Mononuclear cell (primary cell): ENCODE measurements around the gene MAD1L1. TPM values are rescaled to one million over a fixed set of nuclear protein-coding genes. Genes with fewer than 3 reads are reported as not detected.
"Not testable (repeated sequence)": the region's sequence is repeated elsewhere in the genome, so short reads cannot be mapped to it uniquely, and the experiment has no call there.

Experiments used
- H3K27me3 ChIP-seq: 2 replicates; pipeline ENCODE4 v1.6.0; 2011; ENCODE audit warnings: low read length, control low read depth; ENCODE audit not compliant: insufficient read depth
- H3K4me1 ChIP-seq: 2 replicates; pipeline ENCODE4 v1.5.1; 2011; ENCODE audit warnings: mild to moderate bottlenecking, low read length, control low read depth; ENCODE audit not compliant: insufficient read depth
- H3K4me3 ChIP-seq: 2 replicates; pipeline ENCODE4 v1.5.1; 2011; ENCODE audit warnings: mild to moderate bottlenecking, low read length, moderate library complexity
- H3K9me3 ChIP-seq: 2 replicates; pipeline ENCODE4 v1.5.1; 2011; ENCODE audit warnings: low read depth, mild to moderate bottlenecking, control low read depth, low read length
- total RNA-seq: library from RNA; depleted of rRNA; stranded (reverse); fragments of >200 nt; gene quantifications from one replicate; pipeline ENCODE4 v1.2.3, GENCODE V29; 2012

MAD1L1 gene
- total RNA-seq, 1 donor: 74.2 TPM

DNA sequence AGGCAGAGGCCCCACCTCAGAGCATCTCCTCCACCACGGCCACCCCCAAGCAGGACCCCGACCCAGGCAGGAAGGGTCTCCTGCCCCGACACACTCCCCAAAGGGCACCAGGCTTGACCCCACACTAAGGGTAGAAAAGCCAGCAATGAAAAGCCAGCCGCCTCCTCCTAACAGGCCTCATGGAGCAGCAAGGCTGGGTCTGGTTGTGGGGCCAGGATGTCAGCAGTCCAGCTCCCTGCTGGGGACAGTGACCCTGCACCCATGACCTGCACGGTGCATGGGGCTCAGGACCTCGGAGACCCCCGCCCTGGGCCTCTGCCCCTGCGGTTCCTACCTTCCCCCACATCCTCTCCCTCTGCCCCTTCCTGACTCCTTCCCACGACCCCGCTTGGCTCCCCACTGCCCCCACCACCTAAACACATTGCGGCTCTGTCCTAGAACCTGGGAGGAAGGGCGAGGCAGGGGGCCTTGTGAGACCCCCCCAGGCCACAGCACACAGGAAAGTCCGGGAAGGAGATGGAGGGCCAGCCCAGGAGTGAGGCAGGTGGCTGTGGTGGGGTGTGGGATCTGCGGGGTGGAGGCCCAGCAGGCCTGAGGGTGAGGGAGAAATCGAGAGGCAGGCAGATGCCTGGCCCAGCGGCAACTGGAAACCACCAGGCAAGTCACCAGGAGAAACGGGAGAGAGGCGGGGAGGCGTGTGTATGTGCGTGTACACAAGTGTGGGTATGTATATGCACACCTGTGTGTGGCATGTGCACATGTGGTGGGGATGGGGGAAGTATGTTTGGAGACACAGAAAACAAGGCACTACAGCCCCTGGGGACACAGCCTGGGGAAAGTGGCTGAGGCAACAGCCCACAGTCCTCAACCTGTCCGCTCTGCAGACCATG lies 229.9 kb downstream of the MAD1L1 start:
- H3K4me1 ChIP-seq: no peaks in the 10 kb centered on the region
- H3K9me3 ChIP-seq: no peaks in the 10 kb centered on the region
- H3K27me3 ChIP-seq: no peaks in the 10 kb centered on the region
- no peak overlapping the region for H3K4me3 ChIP-seq

DNA sequence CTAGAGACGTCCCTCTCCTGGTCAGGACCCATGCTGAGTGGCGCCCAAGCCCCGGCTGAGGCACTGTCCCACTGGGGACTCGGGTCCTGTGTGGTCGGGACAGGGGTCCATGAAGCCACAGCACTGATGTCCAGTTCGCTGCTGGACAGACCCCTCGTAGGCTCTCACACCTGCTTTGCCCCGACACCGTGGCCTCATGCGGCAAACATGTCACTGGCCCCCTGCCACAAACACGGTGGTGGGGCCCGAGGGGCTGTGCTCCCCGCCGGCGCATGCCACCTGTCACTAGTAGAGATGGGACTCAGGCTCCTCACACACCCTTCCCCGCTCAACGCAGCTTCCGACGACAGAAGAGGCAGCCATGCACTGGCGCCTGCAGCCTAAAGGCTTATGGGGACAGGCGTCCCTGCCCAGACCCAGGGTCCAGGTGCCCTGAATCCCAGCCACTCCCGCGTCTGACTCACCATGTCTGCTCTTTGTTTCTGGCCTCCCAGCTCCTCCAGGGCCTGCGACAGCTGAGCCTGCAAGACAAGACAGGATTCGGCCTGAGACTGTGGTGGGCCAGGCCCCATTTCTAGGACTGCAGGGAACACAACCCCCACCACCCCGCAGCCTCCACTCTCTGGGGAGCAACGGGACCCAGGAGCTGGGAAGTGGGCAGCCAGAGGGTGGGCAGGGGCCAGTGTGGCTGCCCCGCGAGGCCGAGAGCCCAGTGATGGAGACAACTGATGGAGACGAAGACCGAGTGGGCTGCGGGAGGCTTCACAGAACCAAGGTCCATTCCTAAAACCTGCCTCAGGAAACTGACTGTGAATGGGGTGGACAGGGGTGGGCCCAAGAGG lies 230.9 kb downstream of the MAD1L1 start:
- no peaks in the 10 kb centered on the region for H3K27me3 ChIP-seq
- no peaks in the 10 kb centered on the region for H3K9me3 ChIP-seq
- H3K4me1 ChIP-seq: no peaks in the 10 kb centered on the region
- no peak overlapping the region for H3K4me3 ChIP-seq

DNA sequence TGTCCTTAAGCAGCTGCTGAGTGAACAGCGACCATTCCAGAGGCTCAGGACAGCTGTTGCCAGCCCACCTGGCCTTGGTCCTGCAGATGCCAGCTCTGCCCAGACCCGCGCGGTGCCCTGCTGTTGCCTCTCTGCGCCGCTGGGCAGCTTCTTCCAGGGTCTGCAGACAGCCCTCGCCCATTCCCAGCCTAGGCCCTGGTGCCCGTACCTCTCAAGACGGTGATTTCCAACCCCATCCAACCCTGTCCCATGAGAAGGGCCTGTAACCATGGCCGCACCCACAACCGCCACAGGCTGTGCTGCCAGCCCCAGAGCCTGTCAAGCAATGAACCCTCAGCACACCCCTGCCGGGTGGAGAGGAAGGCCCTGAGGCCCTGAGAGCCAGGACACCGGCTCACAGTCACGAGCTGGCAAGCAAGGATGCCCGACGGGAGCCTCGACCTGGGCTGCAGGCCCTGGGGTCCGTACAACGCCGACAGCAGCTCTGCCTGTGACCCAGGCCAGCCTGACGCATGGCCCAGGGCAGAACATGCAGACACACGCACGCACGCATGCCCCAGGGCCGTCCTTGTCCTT lies 231.9 kb downstream of the MAD1L1 start:
- Histone ChIP-seq H3K9me3 (no peaks in the 10 kb centered on the region), H3K27me3 (no peaks in the 10 kb centered on the region), H3K4me1 (no peaks in the 10 kb centered on the region), H3K4me3 (no peak overlapping the region)

DNA sequence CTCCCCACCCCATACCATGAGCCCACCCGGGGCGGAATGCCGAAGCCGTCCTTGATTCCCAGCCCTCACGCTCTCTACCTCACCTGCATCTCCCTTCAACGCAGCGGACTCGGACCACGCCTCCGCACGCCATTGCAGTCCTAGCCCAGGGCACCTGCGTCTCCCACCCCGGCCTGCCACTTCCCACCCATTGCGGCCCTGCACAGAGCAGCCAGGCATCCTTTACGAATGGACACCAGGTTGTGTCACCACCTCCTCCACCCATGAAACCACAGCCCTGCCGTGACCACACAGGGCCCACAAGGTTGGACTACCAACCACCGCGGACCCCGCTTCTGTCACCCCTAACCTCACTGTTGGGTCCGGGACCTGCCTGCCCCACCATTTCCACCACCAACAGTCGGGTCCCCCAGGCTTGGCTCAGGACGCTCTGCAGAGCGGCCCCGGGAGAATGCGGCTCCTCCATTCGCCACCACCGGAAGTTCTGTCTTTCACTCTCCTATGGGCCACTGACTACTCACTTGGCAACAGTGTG lies 232.5 kb downstream of the MAD1L1 start:
- Histone ChIP-seq H3K4me3 (no peak overlapping the region), H3K4me1 (no peaks in the 10 kb centered on the region), H3K9me3 (no peaks in the 10 kb centered on the region), H3K27me3 (no peaks in the 10 kb centered on the region)

GRCh38 chr7:1999278-1999984 lies 233.3 kb downstream of the MAD1L1 start:
- H3K4me1 ChIP-seq: no peaks in the 10 kb centered on the region
- no peaks in the 10 kb centered on the region for H3K27me3 ChIP-seq
- H3K9me3 ChIP-seq: no peaks in the 10 kb centered on the region
- H3K4me3 ChIP-seq: no peak overlapping the region

DNA sequence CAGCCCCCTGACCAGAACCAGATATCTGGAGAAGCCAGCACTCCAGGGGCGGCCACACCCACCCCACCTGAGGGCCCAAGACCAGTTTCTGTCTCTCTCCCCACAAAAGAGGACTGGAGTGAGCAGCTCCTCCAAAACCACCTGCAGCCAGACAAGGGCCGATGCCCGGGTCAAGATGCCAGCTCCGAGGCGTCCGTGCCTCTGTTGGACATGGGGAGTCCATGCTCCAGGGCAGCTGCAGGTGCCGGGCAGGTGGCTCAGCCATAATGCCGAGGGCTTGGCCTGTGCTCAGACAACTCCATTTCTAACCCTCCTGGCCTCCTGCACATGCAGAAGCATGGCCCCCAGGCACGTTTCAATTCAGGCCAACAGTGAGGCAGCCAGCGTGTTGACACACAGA lies 234.6 kb downstream of the MAD1L1 start:
- Histone ChIP-seq H3K9me3 (no peaks in the 10 kb centered on the region), H3K27me3 (no peaks in the 10 kb centered on the region), H3K4me3 (no peak overlapping the region), H3K4me1 (no peaks in the 10 kb centered on the region)

- Histone ChIP-seq H3K27me3 (no peaks in the 10 kb centered on the region), H3K4me3 (no peak overlapping the region), H3K9me3 (no peaks in the 10 kb centered on the region), H3K4me1 (no peaks in the 10 kb centered on the region)
Measured at GRCh38 chr7:1997537-1998076, 235.1 kb downstream of the MAD1L1 start.

- H3K4me3 ChIP-seq: no peak overlapping the region
Measured at GRCh38 chr7:1996816-1997215, 235.9 kb downstream of the MAD1L1 start.

GRCh38 chr7:1995911-1996420 lies 236.8 kb downstream of the MAD1L1 start:
- not testable (repeated sequence) for H3K9me3 ChIP-seq, H3K27me3 ChIP-seq

More at GRCh38 chr7:1996816-1997215, 235.9 kb downstream of the MAD1L1 start:
- H3K27me3 ChIP-seq: no peaks in the 10 kb centered on the region
- no peaks in the 10 kb centered on the region for H3K9me3 ChIP-seq
- H3K4me1 ChIP-seq: no peaks in the 10 kb centered on the region

DNA sequence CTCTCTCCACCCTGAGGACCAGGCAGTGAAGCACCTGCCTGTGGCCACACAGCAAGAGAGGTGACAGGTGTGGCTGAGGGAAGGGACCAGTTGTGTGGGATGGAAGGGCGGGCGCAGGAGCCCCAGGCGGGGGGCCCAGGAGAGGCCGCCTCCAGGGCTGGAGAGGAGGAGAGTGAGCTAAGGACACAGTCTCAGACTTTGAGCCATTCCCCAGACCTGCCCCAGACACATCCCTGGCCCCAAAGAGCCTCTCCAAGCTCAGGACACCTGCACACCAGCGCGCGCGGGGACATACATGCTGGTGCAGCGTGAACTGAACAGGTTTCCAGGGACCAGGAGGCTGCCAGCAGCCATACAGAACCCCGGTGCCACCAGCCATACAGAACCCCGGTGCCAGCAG lies 237.3 kb downstream of the MAD1L1 start:
- Histone ChIP-seq H3K9me3 (no peaks in the 10 kb centered on the region), H3K4me3 (no peak overlapping the region), H3K4me1 (no peaks in the 10 kb centered on the region)

More at GRCh38 chr7:1995911-1996420, 236.8 kb downstream of the MAD1L1 start:
- H3K4me1 ChIP-seq, H3K4me3 ChIP-seq: not testable (repeated sequence)

DNA sequence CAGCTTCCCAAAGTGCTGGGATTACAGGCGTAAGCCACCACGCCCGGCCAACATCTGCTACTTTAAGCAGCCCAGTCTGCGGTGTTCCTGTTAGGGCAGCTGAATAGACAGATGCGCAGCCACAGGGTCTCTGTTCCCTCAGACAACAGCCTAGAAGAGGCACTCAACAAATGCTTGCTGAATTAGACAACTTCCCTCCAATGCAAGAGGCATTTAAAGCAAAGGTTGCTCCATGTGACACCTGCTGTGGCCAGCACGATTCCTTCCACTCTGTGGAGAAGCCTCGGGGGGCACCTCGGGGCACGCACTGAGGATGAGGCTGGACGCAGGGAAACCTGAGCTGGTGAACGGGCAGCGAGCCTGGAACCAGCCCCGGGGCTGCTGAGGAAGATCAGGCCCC lies 237.8 kb downstream of the MAD1L1 start:
- no peaks in the 10 kb centered on the region for H3K4me1 ChIP-seq
- H3K27me3 ChIP-seq: no peaks in the 10 kb centered on the region
- no peaks in the 10 kb centered on the region for H3K9me3 ChIP-seq
- no peak overlapping the region for H3K4me3 ChIP-seq

More for the DNA sequence above, 237.3 kb downstream of the MAD1L1 start:
- H3K27me3 ChIP-seq: no peaks in the 10 kb centered on the region

DNA sequence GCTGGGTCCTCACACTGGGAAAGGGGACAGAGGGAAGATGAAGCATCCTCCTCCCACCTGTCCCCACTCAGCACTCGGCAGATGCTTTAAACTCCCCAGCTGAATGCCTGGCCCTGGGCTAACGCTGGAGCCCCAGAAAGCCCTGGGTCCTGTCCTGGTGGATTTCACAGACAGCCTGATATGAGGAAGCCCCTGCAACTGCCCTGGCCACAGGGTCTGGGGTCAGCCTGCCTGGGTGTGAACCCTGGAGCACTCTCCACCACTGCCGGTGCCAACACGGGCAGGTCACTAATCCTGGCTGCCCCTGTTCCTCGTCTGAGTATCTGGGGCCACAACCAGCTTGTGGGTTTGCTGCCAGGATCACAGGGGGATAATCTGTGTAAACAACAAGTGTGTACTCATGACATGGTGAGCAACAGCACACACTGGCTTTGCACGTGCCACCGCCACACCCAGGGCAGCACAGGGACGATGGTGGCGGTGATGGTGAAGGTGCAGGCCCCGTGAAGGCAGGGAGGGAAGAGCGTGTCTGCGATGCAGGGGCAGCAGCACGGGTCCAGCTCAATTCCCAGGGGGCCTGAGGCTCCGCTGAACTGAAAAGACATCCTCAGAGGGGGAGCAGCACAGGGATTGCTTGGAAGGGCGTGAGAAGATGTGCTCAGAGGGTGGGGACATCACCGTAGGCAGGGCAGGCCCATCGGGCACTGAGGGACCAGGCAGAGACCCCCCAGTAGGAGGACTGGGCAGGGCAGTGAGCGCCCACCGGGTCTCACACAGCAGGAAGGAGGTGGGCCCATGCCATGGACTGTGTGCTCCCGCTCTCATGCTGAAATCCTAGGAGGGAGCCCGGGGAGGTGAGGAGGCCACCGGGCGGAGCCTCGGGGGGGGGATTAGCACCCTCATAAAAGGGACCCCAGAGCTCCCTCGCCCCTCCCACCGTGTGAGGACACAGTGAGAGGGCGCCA lies 238.7 kb downstream of the MAD1L1 start:
- no peaks in the 10 kb centered on the region for H3K27me3 ChIP-seq
- H3K4me3 ChIP-seq: no peak overlapping the region
- H3K4me1 ChIP-seq: no peaks in the 10 kb centered on the region
- H3K9me3 ChIP-seq: no peaks in the 10 kb centered on the region

- Histone ChIP-seq H3K4me3 (no peak overlapping the region), H3K4me1 (no peaks in the 10 kb centered on the region), H3K9me3 (no peaks in the 10 kb centered on the region), H3K27me3 (no peaks in the 10 kb centered on the region)
Measured at GRCh38 chr7:1993031-1993695, 239.6 kb downstream of the MAD1L1 start.
